A673 (cell line): Measurements from ENCODE around the gene CKAP4.

Source experiments
- EZH2 ChIP-seq: fragments of 200-600 bp; sonication (generic); IDR thresholded peaks from 2 replicates; pipeline ENCODE4 v1.6.1; 2017; ENCODE audit warnings: borderline replicate concordance, low read depth, mild to moderate bottlenecking, mixed read lengths, antibody characterized with exemption, low read length; ENCODE audit not compliant: poor library complexity, severe bottlenecking
- TF ChIP-seq, protein P1 (sequence below): fragments of 300-800, 200-600 bp; sonication (generic); conservative IDR thresholded peaks from 2 replicates; pipeline ENCODE4 v1.5.1; 2017; ENCODE audit warnings: low read depth, mild to moderate bottlenecking, antibody characterized with exemption, low read length, moderate library complexity, mixed read lengths

DNA sequence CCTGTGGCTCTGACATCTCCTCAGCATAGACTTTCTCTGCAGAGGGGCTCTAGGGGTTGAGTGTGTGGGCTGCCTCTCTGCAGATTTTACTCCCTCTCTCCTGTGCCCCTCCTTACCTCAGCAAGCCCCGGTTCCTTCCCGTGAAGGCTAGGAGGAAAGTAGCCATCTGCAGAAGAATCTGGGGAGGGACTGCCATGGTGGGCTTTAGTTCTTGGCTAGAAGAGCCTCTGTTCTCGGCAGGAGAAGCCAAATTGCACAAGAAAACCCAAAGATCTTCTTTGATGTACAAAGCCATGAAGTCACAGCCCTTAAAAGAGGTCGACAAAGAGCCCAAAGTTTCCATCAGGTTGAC lies 23.5 kb downstream of the CKAP4 start:
- no peak for TF ChIP-seq EZH2
- TF ChIP-seq, protein P1, sequence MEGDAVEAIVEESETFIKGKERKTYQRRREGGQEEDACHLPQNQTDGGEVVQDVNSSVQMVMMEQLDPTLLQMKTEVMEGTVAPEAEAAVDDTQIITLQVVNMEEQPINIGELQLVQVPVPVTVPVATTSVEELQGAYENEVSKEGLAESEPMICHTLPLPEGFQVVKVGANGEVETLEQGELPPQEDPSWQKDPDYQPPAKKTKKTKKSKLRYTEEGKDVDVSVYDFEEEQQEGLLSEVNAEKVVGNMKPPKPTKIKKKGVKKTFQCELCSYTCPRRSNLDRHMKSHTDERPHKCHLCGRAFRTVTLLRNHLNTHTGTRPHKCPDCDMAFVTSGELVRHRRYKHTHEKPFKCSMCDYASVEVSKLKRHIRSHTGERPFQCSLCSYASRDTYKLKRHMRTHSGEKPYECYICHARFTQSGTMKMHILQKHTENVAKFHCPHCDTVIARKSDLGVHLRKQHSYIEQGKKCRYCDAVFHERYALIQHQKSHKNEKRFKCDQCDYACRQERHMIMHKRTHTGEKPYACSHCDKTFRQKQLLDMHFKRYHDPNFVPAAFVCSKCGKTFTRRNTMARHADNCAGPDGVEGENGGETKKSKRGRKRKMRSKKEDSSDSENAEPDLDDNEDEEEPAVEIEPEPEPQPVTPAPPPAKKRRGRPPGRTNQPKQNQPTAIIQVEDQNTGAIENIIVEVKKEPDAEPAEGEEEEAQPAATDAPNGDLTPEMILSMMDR = 0 out of 2 replicates have a peak, but pooled peaks have one; percentile 3
